HS-27A (cell line): ENCODE data around the gene SLC6A13.
"Not testable (repeated sequence)": the region's sequence is repeated elsewhere in the genome, so short reads cannot be mapped to it uniquely, and the experiment has no call there.

ENCODE experiments used
- DNase-seq: peaks from one replicate; pipeline ENCODE4 v3.0.0-alpha.2; 2012; ENCODE audit warnings: low read depth, missing footprints

Gene SLC6A13

DNA sequence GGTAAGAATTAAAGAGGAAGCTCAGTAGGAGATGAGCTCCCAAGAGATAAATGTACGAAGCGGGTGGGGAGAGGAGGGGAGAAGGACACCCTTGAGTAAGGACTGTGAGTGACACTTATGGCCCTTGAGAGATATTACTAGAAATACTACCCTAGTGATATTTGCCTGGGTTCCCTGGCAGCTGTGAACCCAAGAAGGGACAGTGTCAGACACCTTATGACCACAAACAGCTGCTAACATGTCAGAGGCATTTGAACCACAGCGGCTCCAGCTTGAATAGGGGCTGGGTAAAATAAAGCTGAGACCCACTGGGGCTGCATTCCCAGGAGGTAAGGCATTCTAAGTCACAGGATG lies 29.0 kb downstream of the SLC6A13 start:
- DNase-seq, result no peak

DNA sequence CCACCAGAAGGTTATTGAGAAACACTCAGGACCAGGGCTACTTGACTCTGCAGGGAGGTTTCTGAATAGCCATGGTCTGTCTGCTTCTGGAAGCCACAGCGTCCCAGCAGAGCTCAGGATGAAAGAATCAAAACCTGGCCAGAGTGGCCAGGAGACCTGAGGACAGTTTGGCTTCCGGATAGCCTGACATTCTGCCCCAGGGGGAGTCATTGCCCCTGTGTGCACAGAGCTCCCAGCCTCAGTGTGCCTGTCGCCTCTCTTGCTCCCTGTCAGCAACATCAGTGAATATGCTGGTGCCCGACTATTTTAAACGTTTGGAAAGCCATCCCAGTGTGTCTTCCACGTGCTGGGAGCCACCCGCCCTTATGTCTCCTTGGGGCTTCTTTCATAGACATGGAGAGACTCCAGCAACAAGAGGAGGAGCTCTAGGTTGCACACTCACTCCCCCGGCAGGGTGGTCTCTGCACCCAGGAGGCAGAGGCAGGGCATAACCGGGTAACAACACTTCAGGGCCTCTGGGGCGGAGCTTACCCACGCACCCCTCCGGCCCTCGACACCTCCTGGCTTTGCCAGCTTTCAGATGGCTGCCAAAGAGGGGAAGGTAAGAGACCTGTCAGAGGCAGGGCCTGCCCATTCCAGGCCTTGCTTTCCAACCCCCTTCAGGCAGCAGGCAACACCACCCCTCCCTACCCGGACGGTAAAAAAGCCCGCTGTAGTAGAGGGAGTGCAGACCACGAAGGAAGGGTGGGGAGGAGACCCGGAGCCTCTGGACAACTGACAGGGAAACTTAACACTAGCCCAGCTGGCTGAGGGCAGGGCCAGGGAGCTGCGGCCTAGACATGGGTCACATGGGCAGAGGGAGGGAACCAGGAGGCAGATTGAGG lies 29.7 kb downstream of the SLC6A13 start:
- DNase-seq, result no peak

DNA sequence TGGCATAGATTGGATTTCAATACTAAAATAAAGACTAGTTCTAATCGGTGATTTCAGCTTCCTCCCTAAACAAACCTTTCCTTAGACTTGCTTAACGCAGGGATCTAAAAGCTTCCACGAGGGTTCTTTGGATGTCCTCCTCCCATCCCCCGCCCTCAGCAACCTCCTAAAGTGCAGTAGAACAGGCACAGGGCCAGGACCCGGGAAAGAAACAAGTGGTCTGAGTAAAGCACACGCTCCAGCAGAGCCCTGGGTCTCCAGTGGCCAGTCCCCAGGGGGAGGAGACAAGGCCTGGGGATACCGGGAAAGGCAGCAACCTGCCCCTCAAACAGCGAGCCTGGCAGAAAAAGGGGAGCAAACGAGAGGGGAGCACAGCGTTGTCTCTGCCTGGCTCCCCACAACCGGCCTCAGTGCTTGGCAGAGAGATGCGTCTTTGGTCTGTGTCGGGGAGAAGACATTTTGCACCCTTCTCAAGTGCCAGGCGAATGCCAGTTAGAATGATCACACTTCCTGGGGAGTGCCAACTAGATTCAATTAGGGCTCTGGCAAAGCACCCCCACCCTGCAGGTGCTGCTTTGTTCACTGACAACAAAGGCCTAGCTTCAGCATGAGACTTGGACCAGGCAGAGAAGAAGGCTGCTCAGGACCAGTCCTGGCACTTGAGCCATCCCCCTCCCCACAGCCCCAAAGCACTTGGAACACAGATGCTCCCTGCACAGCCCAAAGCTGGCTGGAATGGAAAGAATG lies 31.5 kb downstream of the SLC6A13 start:
- no peak for DNase-seq

DNA sequence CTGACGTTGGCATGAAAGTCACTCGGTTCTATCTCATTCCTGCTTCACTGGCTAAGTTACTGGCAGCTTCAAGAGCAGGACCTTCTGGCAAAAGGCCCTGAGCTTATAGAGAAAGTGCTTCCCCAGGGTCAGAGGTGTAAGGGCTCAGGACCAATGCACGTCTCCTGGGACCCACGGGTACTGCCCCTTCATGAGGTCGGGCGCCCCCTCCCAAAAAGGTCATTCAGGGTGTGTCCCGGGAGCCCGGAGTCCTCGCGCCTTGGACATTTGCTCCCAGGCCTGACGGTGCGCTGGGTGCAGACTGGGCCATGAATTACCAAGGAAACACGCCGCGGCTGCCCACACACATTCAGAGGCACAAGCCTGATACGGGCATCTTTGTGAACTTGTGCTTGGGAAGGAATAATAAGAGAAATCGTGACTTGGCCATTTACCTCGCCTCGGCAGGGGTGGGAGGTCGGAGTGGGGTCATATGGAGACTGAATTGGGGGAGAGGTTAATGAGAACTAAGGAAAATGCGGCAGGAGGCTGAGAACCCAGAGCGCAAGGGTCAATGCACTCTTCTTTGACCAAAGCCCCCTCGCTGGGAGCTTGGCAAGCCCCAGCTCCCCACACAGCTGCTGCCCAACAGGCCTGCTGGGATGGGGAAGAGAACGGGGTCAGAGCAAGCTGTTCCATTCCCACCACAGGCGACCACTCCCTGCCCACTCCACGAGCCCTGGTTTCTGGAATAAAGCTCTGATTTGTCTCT lies 33.0 kb downstream of the SLC6A13 start:
- DNase-seq, result no peak

- DNase-seq, result no peak
Observed at GRCh38 chr12:228846-229200, 33.8 kb downstream of the SLC6A13 start.

GRCh38 chr12:227923-228845 lies 34.5 kb downstream of the SLC6A13 start:
- DNase-seq, result no peak

DNA sequence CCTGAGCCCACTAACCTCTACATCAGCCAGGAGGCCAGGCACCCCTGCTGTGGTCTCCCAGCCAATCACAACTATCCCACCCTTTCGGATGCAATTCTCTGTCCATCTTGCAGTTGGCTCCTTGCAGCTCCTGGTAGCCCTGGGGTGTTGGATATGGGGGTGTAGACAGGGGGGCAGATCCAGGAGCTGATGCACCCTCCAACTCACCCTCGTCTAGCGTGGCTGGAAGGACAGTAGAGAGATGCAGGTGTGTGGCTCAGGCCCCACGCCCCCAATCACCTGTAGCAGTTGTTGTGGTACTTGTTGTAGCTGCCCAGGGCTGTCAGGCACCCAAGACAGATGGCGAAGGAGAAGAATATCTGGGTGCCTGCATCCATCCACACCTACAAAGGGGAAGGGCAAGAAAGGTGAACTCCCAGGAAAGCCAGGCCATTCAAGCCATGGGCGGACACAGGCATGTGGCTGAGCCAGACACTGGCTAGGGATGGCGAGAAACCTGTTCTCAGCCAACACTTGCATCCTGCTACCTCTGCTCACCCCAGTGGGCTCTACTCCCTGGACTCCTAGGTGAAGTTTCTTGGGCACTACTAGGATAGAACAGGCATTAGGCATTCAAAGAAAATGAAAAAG lies 35.2 kb downstream of the SLC6A13 start:
- DNase-seq, result no peak

- no peak for DNase-seq
Observed at GRCh38 chr12:226401-226800, 36.2 kb downstream of the SLC6A13 start.

DNA sequence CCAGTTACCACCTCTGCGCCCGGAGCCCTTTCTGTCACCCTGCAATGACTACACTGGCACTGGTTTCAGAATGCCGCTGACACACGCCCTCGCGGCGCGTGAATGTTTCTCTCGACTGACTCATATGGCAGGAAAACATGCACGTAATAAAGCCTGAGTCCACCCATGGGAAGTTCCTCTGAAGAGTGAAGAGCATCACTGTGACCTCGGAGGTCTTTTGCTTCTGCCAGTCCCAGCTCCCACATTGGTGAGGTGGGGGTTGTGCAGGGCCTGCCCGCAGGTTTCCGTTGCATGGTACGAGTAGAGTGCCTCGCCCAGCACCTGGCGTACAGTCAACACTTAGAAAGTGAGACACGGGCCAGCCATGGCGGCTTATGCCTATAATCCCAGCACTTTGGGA lies 37.6 kb downstream of the SLC6A13 start:
- no peak for DNase-seq

DNA sequence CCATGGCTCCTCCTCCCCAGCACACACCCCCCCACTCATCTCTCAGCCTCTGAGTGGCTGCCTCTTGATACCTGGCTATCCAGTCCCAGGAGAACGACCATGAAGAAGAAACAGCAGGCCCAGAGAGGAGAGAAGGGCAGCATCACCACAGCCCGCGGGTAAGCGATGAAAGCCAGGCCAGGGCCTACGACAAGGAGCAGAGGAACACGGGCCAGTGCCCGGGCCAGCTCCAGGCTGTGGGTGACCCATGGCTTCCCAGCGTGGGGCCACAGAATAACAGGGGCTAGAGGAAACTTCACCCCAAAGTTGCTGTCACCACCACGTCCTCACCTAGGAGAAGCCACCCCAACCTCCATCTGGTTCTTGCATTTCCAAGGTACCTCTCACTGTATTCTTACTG lies 38.3 kb downstream of the SLC6A13 start:
- DNase-seq, result no peak

GRCh38 chr12:223841-224240 lies 38.8 kb downstream of the SLC6A13 start:
- DNase-seq, result no peak

- DNase-seq, result no peak
Observed at GRCh38 chr12:221736-222135, 40.9 kb downstream of the SLC6A13 start.

DNA sequence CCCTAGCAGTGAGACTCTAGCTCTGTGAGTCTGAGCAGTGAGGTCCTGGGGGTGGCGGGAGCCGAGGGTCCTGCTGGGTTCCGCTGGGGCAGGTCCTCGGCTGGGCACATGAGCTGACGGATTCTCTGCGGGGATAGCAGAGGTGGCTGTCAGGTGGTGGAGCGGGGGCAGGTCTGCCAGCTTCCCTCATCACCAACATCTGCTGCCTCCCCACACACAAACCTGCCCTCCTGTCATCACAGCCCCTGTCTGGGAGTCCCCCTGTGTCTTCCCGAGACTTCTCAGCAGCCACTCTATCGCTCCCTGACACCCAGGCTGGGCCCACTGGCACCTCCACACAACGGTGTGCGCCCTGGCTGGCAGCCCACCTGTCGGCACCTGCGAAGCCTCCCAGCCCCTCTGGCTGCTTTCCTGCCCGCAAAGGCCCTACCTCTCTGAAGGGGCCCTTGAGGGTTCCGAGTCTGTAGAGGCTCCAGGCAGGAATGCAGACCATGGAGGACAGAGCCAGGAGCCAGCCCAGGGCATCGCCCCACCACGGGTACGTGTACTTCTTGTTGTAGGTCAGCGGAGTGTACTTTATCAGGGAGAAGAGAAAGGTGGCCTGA lies 41.6 kb downstream of the SLC6A13 start:
- DNase-seq, result no peak

DNA sequence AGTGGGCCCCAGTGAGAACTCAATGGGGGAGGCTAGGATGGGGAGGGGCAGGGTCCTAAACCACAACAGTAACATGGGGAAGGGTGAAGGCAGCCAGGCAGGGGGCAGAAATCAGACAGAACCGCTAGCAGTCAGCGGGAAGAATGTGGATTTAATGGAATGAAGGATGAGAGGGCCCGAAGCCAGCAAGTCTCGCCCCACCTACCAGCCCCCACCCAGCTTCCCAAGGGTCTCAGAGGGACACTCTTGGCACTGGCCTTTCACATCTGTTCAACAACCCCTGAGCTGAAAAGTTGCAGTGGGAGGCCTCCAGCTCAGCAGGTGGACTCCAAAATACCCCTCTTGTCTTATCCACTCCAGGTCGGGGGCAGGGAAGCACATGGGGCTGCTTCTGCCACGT lies 42.1 kb downstream of the SLC6A13 start:
- DNase-seq, result no peak

DNA sequence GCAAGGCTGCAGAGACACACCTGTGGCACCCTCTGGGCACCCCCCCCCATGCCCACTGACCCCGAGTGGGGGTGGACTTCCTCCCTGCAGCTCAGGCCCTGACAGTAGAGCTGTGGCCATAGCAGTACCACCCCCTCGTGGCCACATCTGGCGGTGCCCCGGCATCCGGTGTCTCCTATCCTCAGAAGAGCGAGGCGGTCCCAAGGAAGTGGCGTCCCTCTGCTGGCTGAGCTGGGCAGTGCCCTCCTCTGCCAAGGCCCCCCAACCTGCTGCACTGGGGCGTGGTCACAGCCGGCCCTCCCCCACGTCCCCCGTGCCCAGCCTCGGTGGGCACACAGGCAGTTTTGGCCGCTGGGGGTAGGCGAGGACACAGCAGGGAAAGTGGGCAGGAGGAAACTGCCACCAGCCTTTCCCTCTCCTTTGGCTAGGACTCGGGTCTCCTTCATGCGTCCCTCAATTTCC lies 42.7 kb downstream of the SLC6A13 start:
- DNase-seq, result no peak

DNA sequence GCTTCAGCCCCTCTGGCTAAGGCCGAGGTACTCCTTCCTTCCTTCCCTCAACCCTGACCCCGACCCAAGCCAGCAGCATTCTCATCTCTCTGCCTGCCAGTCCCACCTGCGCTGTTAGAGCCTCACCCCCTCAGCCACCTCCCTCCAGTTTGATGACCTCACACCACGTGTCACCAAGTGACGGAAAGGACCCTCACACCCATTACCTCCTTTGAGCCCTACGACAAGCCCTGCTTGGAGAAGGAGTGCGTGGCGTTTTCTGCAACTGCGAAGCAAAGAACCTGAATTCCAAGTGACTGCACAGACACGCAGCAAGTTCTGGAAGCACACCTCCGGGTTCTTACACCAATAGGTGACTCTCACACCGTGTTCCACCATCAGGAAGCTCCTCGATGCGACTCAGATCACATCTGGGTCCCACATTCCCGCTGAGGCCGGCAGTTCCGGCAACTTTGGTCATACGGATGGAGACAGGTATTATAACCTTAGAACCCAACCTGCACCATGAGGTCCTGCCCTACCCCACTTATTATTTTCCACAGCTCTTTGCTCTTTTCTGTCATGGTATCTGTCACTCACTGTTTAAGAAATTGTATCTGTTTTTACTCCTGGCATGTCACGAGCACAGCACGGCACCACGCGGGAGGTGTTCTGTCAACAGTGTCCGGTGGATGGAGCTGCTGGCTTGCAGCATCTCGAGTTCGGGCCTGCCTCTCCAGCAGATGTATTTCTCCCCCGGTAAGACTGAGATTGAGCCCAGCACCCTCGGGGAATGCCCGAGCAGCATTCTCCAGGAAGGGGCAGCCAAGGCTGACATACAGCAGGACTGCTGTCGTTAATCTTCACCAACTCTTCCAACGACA lies 43.7 kb downstream of the SLC6A13 start:
- no peak for DNase-seq

GRCh38 chr12:218221-218620 lies 44.4 kb downstream of the SLC6A13 start:
- no peak for DNase-seq

GRCh38 chr12:217029-217428 lies 45.6 kb downstream of the SLC6A13 start:
- DNase-seq, result not testable (repeated sequence)

GRCh38 chr12:215116-215515 lies 47.5 kb downstream of the SLC6A13 start:
- no peak for DNase-seq
